ENCODE results near the gene IL36A.

The IL36A gene

DNA sequence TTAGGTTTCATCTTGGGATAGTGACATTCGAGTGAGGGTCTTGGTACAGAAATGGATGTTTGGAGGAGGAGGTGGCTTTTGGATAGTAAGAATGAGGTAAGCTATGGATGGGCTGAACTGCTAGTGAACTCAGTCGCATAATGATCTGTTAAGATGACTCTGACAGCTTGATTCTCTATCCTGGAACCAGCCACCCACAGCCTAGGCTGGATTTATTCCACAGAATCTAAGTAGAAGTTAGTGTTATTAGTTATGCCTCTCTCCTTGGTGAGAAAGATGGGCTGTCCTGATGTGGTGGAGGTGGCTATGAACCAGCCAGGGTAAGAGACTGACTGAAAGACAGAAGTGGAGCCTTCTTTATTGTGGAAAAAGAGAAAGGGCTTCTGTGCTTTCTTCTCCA lies 22.4 kb downstream of the IL36A start:
- Histone ChIP-seq H3K9me3 (ENCODE audit: insufficient read depth, low read length, severe bottlenecking) (no peaks in the 10 kb centered on the region), H3K27me3 (ENCODE audit: insufficient read depth, low read length, poor library complexity) (peaks cover 30% of the 10 kb centered on the region), H3K4me3 (ENCODE audit: low read depth in 1 of 2, low read length in 2 of 2) (no peak overlapping the region), H3K4me2 (ENCODE audit: insufficient read depth, low read length) (no peak overlapping the region), H3K27ac (ENCODE audit: low read length) (no peak overlapping the region), H2AFZ (ENCODE audit: low read depth, low read length) (no peak overlapping the region), H3K36me3 (ENCODE audit: insufficient read depth, low read length) (no peaks in the 10 kb centered on the region), H3K4me1 (ENCODE audit: insufficient read depth, low read length) (no peaks in the 10 kb centered on the region), H3K9ac (ENCODE audit: low read depth, low read length) (no peak overlapping the region), H4K20me1 (ENCODE audit: insufficient read depth, low read length) (no peaks in the 10 kb centered on the region), H3K79me2 (ENCODE audit: insufficient read depth, low read length) (no peaks in the 10 kb centered on the region)
- no peak for TF ChIP-seq EZH2 (IDR thresholded peaks at IDR 0.05; ENCODE audit: borderline replicate concordance, low read depth, low read length, severe bottlenecking)
- TF ChIP-seq, protein P1, sequence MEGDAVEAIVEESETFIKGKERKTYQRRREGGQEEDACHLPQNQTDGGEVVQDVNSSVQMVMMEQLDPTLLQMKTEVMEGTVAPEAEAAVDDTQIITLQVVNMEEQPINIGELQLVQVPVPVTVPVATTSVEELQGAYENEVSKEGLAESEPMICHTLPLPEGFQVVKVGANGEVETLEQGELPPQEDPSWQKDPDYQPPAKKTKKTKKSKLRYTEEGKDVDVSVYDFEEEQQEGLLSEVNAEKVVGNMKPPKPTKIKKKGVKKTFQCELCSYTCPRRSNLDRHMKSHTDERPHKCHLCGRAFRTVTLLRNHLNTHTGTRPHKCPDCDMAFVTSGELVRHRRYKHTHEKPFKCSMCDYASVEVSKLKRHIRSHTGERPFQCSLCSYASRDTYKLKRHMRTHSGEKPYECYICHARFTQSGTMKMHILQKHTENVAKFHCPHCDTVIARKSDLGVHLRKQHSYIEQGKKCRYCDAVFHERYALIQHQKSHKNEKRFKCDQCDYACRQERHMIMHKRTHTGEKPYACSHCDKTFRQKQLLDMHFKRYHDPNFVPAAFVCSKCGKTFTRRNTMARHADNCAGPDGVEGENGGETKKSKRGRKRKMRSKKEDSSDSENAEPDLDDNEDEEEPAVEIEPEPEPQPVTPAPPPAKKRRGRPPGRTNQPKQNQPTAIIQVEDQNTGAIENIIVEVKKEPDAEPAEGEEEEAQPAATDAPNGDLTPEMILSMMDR (IDR thresholded peaks at IDR 0.05; ENCODE audit: borderline replicate concordance, extremely low read depth, low read length, poor library complexity, severe bottlenecking), result no peak
- DNase-seq, result no peak
- ATAC-seq (ENCODE audit: insufficient read depth, low read depth), result no peak

DNA sequence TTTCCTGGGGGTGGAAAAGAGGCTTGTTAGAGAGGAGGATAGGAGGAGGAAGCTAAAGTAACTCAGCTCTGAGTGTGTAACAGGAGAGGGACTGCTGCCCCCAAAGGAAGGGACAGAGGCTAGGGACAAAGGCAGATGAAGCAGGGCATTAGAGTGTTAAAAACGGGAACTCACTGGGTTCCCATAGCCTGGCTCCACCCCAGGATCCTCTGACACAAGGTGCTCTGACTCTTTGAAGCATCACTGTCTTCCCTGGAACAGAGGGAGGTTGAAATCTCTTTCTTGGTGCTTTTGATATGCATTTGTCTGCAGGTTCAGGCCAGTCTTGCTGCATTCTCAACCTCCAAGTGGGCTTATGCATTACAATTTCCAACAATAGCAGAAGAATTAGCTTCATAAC lies 22.9 kb downstream of the IL36A start:
- peaks cover 32% of the 10 kb centered on the region for H3K27me3 ChIP-seq (ENCODE audit: insufficient read depth, low read length, poor library complexity)
- no peak for DNase-seq
- H3K9ac ChIP-seq (ENCODE audit: low read depth, low read length), result no peak overlapping the region
- H3K27ac ChIP-seq (ENCODE audit: low read length), result no peak overlapping the region
- ATAC-seq (ENCODE audit: insufficient read depth, low read depth), result no peak
- no peak overlapping the region for H2AFZ ChIP-seq (ENCODE audit: low read depth, low read length)
- no peak overlapping the region for H3K4me3 ChIP-seq (ENCODE audit: low read depth in 1 of 2, low read length in 2 of 2)
- H3K4me2 ChIP-seq (ENCODE audit: insufficient read depth, low read length), result no peak overlapping the region
- no peaks in the 10 kb centered on the region for H3K79me2 ChIP-seq (ENCODE audit: insufficient read depth, low read length)
- H3K9me3 ChIP-seq (ENCODE audit: insufficient read depth, low read length, severe bottlenecking), result no peaks in the 10 kb centered on the region
- H3K4me1 ChIP-seq (ENCODE audit: insufficient read depth, low read length), result no peaks in the 10 kb centered on the region
- H4K20me1 ChIP-seq (ENCODE audit: insufficient read depth, low read length), result no peaks in the 10 kb centered on the region
- H3K36me3 ChIP-seq (ENCODE audit: insufficient read depth, low read length), result no peaks in the 10 kb centered on the region
- TF ChIP-seq, protein P1 (IDR thresholded peaks at IDR 0.05; ENCODE audit: borderline replicate concordance, extremely low read depth, low read length, poor library complexity, severe bottlenecking), result no peak
- TF ChIP-seq EZH2 (IDR thresholded peaks at IDR 0.05; ENCODE audit: borderline replicate concordance, low read depth, low read length, severe bottlenecking), result no peak

DNA sequence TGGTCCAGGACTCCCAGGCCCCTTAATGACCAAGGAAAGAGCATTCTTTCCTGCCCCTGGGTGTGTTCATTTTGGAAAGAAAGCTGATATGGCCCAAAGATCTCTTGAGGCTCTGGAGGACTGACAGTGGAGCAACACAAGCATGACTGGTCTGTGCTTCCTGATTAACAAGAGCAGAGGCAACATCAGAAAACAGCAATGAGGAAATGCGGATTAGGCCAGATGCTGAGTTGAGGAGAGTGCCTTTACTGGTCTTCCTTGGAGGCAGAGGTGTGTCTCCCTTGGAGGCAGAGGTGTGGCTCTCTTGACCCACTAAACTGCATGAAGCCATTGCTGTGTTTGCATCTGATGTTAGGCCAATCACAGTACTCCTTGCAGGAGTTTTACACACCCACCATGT lies 27.5 kb downstream of the IL36A start:
- DNase-seq, result no peak
- Histone ChIP-seq H3K9ac (ENCODE audit: low read depth, low read length) (no peak overlapping the region), H3K27me3 (ENCODE audit: insufficient read depth, low read length, poor library complexity) (peaks cover 26% of the 10 kb centered on the region), H3K4me1 (ENCODE audit: insufficient read depth, low read length) (no peaks in the 10 kb centered on the region), H3K79me2 (ENCODE audit: insufficient read depth, low read length) (no peaks in the 10 kb centered on the region), H3K27ac (ENCODE audit: low read length) (no peak overlapping the region), H3K9me3 (ENCODE audit: insufficient read depth, low read length, severe bottlenecking) (no peaks in the 10 kb centered on the region), H4K20me1 (ENCODE audit: insufficient read depth, low read length) (no peaks in the 10 kb centered on the region), H3K4me2 (ENCODE audit: insufficient read depth, low read length) (no peak overlapping the region), H3K36me3 (ENCODE audit: insufficient read depth, low read length) (no peaks in the 10 kb centered on the region), H3K4me3 (ENCODE audit: low read depth in 1 of 2, low read length in 2 of 2) (no peak overlapping the region), H2AFZ (ENCODE audit: low read depth, low read length) (no peak overlapping the region)
- TF ChIP-seq, protein P1 (IDR thresholded peaks at IDR 0.05; ENCODE audit: borderline replicate concordance, extremely low read depth, low read length, poor library complexity, severe bottlenecking), result no peak
- TF ChIP-seq EZH2 (IDR thresholded peaks at IDR 0.05; ENCODE audit: borderline replicate concordance, low read depth, low read length, severe bottlenecking), result no peak
- no peak for ATAC-seq (ENCODE audit: insufficient read depth, low read depth)

DNA sequence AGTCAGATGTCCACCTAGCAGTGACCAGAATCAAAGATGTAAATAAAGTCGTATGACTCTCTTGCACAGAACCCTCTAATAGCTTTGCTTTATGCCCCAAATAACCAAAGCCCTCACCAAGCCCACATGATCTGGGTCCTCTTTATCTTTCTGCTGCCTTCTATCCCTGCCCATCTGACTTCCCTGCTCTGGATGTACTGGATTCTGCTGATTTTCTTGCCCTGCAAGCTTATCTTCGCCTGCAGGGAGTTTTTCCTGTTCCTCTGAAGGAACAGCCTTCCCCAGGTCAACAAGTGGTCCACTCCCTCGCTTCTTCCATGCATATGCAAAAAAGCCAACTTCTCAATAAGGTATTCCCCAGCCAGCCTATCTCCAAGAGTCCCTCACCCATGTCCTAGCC lies 28.8 kb downstream of the IL36A start:
- H3K36me3 ChIP-seq (ENCODE audit: insufficient read depth, low read length), result no peaks in the 10 kb centered on the region
- H3K4me2 ChIP-seq (ENCODE audit: insufficient read depth, low read length), result no peak overlapping the region
- H2AFZ ChIP-seq (ENCODE audit: low read depth, low read length), result no peak overlapping the region
- H4K20me1 ChIP-seq (ENCODE audit: insufficient read depth, low read length), result no peaks in the 10 kb centered on the region
- H3K27me3 ChIP-seq (ENCODE audit: insufficient read depth, low read length, poor library complexity), result peaks cover 24% of the 10 kb centered on the region
- H3K9me3 ChIP-seq (ENCODE audit: insufficient read depth, low read length, severe bottlenecking), result no peaks in the 10 kb centered on the region
- H3K79me2 ChIP-seq (ENCODE audit: insufficient read depth, low read length), result no peaks in the 10 kb centered on the region
- H3K27ac ChIP-seq (ENCODE audit: low read length), result no peak overlapping the region
- H3K4me3 ChIP-seq (ENCODE audit: low read depth in 1 of 2, low read length in 2 of 2), result no peak overlapping the region
- TF ChIP-seq, protein P1 (IDR thresholded peaks at IDR 0.05; ENCODE audit: borderline replicate concordance, extremely low read depth, low read length, poor library complexity, severe bottlenecking), result no peak
- no peak for TF ChIP-seq EZH2 (IDR thresholded peaks at IDR 0.05; ENCODE audit: borderline replicate concordance, low read depth, low read length, severe bottlenecking)
- no peaks in the 10 kb centered on the region for H3K4me1 ChIP-seq (ENCODE audit: insufficient read depth, low read length)
- H3K9ac ChIP-seq (ENCODE audit: low read depth, low read length), result no peak overlapping the region
- DNase-seq, result no peak
- no peak for ATAC-seq (ENCODE audit: insufficient read depth, low read depth)

All from DND-41 (cell line).